ENCODE results near the gene KCNN2.

KCNN2 gene

DNA sequence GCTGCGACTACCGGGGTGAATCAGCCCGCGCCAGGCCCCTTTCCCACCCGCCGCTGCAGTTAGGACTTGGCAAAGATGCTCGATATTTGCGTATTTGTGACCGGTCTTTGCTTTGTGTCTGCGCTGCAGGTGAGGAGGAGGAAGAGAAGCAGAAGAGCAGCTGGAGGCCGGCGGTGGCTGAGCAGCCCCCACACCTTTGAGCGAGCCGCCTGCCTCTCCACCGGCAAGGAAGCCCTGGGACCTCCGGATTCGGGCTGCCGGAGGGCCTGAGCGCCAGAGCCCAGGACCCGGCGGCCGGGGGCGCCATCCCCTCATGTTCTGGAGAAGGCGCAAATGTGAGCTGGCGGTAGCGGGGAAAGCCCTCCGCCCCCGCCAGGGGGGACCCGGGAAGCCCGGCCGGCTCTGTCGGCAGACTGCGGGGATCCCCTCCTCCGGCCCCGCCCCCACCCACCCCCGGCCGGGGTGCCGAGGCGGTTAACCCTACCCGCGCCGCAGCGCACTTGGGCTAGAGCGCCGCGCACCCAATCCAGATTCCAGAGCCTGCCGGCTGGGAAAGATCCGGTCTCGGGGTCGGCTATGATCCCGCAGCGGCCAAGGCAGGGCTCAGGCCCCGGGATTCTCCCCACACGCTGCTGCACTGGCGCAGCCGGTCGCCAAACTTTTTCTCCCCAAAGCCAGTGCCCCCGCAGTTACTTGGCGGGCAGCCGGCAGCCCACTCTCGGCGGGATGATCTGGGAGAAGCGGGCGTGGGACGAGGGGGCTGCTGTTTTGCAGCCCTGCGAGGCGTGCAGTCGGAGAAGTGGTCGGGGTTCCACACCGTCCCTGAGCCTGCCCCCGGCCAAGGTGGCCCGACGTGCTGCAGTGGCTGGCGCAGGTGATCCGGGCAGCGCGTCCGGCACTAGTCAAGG, 800 bp upstream of the KCNN2 start:
- H3K4me3 ChIP-seq (replicated peaks; ENCODE audit: low read depth, low read length): peak overlapping the region; percentile 38
- TF ChIP-seq, protein P1, sequence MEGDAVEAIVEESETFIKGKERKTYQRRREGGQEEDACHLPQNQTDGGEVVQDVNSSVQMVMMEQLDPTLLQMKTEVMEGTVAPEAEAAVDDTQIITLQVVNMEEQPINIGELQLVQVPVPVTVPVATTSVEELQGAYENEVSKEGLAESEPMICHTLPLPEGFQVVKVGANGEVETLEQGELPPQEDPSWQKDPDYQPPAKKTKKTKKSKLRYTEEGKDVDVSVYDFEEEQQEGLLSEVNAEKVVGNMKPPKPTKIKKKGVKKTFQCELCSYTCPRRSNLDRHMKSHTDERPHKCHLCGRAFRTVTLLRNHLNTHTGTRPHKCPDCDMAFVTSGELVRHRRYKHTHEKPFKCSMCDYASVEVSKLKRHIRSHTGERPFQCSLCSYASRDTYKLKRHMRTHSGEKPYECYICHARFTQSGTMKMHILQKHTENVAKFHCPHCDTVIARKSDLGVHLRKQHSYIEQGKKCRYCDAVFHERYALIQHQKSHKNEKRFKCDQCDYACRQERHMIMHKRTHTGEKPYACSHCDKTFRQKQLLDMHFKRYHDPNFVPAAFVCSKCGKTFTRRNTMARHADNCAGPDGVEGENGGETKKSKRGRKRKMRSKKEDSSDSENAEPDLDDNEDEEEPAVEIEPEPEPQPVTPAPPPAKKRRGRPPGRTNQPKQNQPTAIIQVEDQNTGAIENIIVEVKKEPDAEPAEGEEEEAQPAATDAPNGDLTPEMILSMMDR (IDR thresholded peaks at IDR 0.05; ENCODE audit: low read length, missing control alignments): no peak
- no peak for DNase-seq (ENCODE audit: low read depth)

DNA sequence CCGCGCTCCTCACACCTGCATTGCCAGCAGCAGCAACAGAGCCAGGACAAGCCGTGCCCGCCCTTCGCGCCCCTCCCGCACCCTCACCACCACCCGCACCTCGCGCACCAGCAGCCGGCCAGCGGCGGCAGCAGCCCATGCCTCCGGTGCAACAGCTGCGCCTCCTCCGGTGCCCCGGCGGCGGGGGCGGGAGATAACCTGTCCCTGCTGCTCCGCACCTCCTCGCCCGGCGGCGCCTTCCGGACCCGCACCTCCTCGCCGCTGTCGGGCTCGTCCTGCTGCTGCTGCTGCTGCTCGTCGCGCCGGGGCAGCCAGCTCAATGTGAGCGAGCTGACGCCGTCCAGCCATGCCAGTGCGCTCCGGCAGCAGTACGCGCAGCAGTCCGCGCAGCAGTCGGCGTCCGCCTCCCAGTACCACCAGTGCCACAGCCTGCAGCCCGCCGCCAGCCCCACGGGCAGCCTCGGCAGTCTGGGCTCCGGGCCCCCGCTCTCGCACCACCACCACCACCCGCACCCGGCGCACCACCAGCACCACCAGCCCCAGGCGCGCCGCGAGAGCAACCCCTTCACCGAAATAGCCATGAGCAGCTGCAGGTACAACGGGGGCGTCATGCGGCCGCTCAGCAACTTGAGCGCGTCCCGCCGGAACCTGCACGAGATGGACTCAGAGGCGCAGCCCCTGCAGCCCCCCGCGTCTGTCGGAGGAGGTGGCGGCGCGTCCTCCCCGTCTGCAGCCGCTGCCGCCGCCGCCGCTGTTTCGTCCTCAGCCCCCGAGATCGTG, 517 bp downstream of the KCNN2 start:
- TF ChIP-seq, protein P1 (IDR thresholded peaks at IDR 0.05; ENCODE audit: low read length, missing control alignments): no peak
- no peak for DNase-seq (ENCODE audit: low read depth)
- H3K4me3 ChIP-seq (replicated peaks; ENCODE audit: low read depth, low read length): peak overlapping the region; percentile 38

DNA sequence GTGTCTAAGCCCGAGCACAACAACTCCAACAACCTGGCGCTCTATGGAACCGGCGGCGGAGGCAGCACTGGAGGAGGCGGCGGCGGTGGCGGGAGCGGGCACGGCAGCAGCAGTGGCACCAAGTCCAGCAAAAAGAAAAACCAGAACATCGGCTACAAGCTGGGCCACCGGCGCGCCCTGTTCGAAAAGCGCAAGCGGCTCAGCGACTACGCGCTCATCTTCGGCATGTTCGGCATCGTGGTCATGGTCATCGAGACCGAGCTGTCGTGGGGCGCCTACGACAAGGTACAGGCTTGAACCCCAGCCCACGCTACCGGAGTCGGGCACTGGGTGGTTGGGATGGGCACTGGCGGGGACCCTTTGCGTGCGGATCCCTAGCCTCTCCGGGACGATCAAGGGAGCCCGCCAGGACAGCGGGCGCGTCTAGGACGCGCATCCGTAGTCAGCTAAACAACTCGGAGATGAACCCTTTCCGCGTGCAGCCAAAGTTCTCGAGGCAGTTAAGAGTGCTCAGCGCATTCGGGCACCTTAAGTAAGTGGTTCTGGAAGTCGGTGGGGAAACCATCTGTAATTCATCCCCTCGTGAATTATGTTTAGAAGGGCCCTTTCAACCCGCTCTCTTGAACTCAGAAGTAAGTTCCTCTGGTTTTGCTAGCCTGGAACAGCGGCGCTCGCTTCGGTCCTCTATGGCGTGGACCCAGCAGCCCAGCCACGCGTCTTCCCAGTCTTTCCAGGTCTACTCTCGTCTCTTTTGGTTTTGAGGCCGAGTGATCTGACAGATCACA, 1.3 kb downstream of the KCNN2 start:
- TF ChIP-seq, protein P1 (IDR thresholded peaks at IDR 0.05; ENCODE audit: low read length, missing control alignments): no peak
- no peak overlapping the region for H3K4me3 ChIP-seq (replicated peaks; ENCODE audit: low read depth, low read length)
- no peak for DNase-seq (ENCODE audit: low read depth)

GRCh38 chr5:114363837-114364236, 2.0 kb downstream of the KCNN2 start:
- TF ChIP-seq, protein P1 (IDR thresholded peaks at IDR 0.05; ENCODE audit: low read length, missing control alignments): no peak
- no peak for DNase-seq (ENCODE audit: low read depth)
- H3K4me3 ChIP-seq (replicated peaks; ENCODE audit: low read depth, low read length): no peak overlapping the region

DNA sequence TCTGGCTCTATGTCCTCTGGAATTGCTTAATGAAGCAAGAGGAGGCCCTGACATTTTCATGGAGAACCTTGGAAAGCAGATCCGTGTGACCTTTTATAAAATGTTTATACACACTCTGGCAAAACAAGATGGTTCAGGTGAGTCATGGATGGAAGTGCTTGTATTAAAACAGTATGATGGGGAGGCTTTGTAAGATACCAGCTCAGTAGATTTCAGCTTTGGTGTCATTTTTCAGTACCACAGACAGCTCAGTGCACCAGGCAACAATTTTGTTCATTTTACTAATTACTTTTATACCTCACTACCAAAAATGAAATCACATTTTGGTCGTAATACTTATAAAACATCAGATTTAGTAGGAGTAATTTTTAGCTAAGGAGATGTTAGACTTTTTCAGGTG, 5.2 kb downstream of the KCNN2 start:
- TF ChIP-seq, protein P1 (IDR thresholded peaks at IDR 0.05; ENCODE audit: low read length, missing control alignments): no peak
- H3K4me3 ChIP-seq (replicated peaks; ENCODE audit: low read depth, low read length): no peak overlapping the region
- peak; percentile 17 for DNase-seq (ENCODE audit: low read depth)

DNA sequence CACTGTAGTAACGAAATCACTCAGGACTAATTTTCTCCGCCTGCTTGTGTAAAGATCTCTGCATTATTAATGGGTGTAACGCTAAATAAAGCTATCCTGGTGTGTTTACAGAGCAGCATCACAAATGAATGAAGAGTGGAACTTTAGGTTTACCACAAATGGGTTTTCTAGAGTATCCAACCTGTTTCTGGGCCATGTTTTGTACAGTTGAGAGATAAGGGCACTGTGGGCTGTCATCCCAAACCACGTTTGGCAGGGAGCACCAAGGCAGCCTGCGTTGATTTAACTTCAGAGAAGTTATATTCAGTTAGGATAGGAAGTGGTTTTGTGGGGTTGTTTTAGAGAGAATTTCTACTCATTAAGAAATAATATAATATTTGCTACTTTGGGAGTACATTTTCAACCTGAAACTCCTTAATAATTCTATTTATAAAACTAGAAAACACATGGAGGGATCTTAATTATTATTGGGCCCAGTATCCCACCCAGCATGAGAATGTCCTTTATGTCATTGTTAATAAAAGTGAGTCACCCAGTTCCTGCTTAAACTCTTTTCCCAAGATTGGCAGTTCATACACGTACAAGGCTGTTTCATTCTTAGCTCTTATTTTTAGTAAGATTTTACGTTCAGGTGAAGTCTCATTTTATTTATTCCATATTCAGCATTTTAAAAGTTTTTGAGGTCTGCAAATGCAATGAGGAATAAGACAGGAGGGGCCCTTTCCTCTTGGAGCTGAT, 8.0 kb downstream of the KCNN2 start:
- TF ChIP-seq, protein P1 (IDR thresholded peaks at IDR 0.05; ENCODE audit: low read length, missing control alignments): no peak
- DNase-seq (ENCODE audit: low read depth): no peak
- H3K4me3 ChIP-seq (replicated peaks; ENCODE audit: low read depth, low read length): no peak overlapping the region
